Parathyroid adenoma (tissue), 2 donors: ENCODE data around the gene RUSF1.
A peak's percentile ranks its signal among the peaks of the same experiment; 100 is the strongest.

Source experiments
- H2AFZ ChIP-seq: fragments of 300-600 bp; sonication (generic); one replicate; pipeline ENCODE4 v1.7.0; 2017; ENCODE audit warnings: antibody characterized with exemption, mild to moderate bottlenecking
- H3K27ac ChIP-seq: fragments of 300-600 bp; sonication (generic); one replicate; pipeline ENCODE4 v1.7.0; 2017
- H3K27me3 ChIP-seq: fragments of 300-600 bp; sonication (generic); one replicate; pipeline ENCODE4 v1.7.0; 2017; ENCODE audit warnings: low read length; ENCODE audit not compliant: control insufficient read depth, insufficient read depth
- H3K36me3 ChIP-seq: fragments of 300-600 bp; sonication (generic); one replicate; pipeline ENCODE4 v1.7.0; 2017; ENCODE audit warnings: low read length; ENCODE audit not compliant: control insufficient read depth, insufficient read depth
- H3K4me1 ChIP-seq: fragments of 300-600 bp; sonication (generic); one replicate; pipeline ENCODE4 v1.7.0; 2017; ENCODE audit warnings: control low read depth
- H3K4me2 ChIP-seq: fragments of 300-600 bp; sonication (generic); one replicate; pipeline ENCODE4 v1.7.0; 2017; ENCODE audit warnings: low read length
- H3K4me3 ChIP-seq: fragments of 300-600 bp; sonication (generic); one replicate; pipeline ENCODE4 v1.7.0; 2017; ENCODE audit warnings: low read depth, low read length
- H3K79me2 ChIP-seq: fragments of 300-600 bp; sonication (generic); one replicate; pipeline ENCODE4 v1.7.0; 2017; ENCODE audit warnings: control low read depth
- H3K9ac ChIP-seq: fragments of 300-600 bp; sonication (generic); one replicate; pipeline ENCODE4 v1.7.0; 2017; ENCODE audit warnings: mild to moderate bottlenecking
- H3K9me3 ChIP-seq: fragments of 300-600 bp; sonication (generic); one replicate; pipeline ENCODE4 v1.7.0; 2017; ENCODE audit warnings: low read length; ENCODE audit not compliant: control insufficient read depth
- TF ChIP-seq, protein P1 (sequence below): fragments of 300-600 bp; sonication (generic); IDR thresholded peaks from one replicate; pipeline ENCODE4 v1.7.0; 2017; ENCODE audit warnings: antibody characterized with exemption, mild to moderate bottlenecking
- donor health status: primary hyperparathyroidism.

RUSF1 gene

DNA sequence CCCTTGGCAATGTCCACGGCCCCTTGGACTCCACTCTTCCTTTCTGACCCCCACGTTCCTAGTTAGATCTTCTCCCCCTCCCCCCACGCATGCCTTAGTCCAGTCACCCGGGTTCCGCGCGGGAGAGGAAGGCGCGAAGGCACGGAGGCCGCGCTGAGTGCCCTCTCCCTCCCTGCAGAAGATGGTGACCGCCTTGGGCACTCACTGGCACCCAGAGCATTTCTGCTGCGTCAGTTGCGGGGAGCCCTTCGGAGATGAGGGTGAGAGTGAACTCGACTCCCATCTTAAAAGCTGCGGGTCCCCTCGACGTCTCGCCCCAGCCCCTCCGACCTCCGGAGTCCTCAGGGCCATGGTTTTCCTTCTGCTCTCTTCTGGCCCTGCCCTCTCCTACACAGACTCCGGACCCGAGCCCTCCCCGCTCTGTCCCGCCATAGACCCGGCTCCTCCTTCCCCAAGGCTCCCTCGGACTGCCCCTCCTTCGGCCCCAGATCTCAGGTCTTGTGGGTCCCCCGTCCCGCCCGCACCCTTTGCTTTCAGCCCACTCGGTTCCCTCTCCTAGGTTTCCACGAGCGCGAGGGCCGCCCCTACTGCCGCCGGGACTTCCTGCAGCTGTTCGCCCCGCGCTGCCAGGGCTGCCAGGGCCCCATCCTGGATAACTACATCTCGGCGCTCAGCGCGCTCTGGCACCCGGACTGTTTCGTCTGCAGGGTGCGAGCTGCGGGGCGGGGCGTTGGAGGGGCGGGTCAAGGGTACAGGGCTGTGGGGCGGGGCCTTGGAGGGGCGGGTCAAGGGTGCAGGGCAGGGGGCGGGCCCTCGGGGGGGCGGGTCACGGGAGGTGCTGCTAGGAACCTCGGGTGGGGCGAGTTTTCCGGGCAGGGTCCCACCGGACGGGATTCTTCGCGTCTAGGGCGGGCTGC lies 31.6 kb downstream of the RUSF1 start:
- no peaks in the 10 kb centered on the region for H3K79me2 ChIP-seq
- H2AFZ ChIP-seq: peak overlapping the region; percentile 90
- H3K27ac ChIP-seq: peak overlapping the region; percentile 97
- peak overlapping the region; percentile 79 for H3K9ac ChIP-seq
- H3K4me2 ChIP-seq: peak overlapping the region; percentile 96
- no peaks in the 10 kb centered on the region for H3K36me3 ChIP-seq
- peaks cover 14% of the 10 kb centered on the region for H3K4me1 ChIP-seq
- H3K27me3 ChIP-seq: no peaks in the 10 kb centered on the region
- H3K9me3 ChIP-seq: no peaks in the 10 kb centered on the region
- H3K4me3 ChIP-seq: peak overlapping the region; percentile 71
- TF ChIP-seq, protein P1, sequence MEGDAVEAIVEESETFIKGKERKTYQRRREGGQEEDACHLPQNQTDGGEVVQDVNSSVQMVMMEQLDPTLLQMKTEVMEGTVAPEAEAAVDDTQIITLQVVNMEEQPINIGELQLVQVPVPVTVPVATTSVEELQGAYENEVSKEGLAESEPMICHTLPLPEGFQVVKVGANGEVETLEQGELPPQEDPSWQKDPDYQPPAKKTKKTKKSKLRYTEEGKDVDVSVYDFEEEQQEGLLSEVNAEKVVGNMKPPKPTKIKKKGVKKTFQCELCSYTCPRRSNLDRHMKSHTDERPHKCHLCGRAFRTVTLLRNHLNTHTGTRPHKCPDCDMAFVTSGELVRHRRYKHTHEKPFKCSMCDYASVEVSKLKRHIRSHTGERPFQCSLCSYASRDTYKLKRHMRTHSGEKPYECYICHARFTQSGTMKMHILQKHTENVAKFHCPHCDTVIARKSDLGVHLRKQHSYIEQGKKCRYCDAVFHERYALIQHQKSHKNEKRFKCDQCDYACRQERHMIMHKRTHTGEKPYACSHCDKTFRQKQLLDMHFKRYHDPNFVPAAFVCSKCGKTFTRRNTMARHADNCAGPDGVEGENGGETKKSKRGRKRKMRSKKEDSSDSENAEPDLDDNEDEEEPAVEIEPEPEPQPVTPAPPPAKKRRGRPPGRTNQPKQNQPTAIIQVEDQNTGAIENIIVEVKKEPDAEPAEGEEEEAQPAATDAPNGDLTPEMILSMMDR: no peak

DNA sequence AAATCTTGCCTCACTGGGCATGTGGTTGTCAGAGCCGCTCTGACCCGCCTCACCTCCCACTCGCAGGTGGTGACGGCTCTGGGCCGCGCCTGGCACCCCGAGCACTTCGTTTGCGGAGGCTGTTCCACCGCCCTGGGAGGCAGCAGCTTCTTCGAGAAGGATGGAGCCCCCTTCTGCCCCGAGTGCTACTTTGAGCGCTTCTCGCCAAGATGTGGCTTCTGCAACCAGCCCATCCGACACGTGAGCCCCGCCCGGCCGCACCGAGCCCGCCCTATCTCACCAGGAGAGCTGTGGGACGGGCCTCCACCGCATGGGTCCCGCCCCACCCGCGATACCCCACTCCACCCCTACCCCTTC lies 32.3 kb downstream of the RUSF1 start:
- H3K79me2 ChIP-seq: no peaks in the 10 kb centered on the region
- TF ChIP-seq, protein P1: no peak
- H3K9ac ChIP-seq: no peak overlapping the region
- H2AFZ ChIP-seq: peak overlapping the region; percentile 84
- H3K27me3 ChIP-seq: no peaks in the 10 kb centered on the region
- no peaks in the 10 kb centered on the region for H3K36me3 ChIP-seq
- H3K4me1 ChIP-seq: peaks cover 19% of the 10 kb centered on the region
- H3K27ac ChIP-seq: peak overlapping the region; percentile 97
- H3K4me3 ChIP-seq: peak overlapping the region; percentile 71
- peak overlapping the region; percentile 96 for H3K4me2 ChIP-seq
- no peaks in the 10 kb centered on the region for H3K9me3 ChIP-seq

DNA sequence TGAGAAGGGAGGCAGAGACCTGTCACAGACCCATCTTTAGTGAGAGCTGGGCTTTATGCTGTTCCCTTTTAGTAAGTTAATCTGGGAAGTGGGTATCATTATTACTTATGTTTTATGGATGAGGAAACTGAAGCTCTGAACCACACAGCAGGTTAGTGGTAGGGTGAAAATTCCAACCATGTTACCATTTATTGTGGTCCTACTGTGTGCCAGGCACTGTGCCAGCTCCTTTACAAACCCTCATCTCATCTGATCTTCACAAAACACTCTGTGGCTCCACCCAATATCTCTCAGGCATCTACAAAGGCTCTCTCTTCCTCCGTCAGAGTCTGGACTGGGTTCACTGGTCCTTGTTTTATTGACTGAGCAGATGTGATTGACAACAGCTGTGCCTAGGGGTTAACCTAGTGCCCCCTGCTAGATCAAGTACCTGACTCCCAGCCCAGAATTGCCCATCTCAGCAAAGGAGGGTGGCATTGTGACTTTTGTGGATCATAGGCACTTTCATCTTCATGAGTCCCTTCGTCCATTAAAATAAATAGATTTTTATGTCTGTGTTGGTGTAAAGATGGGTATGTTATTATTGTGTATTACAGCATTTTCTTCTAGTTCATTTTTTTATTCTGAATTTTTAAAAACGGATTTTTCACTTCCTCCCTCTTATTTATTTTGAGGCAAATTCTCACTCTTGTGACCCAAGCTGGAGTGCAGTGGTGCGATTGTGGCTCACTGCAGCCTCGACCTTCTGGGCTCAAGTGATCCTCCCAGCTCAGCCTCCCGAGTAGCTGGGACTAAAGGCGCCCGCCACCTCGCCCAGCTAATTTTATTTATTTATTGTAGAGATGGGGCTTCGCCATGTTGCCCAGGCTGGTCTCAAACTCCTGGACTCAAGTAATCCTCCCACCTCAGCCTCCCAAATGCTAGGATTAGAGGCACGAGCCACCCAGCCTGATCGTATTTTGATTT lies 33.1 kb downstream of the RUSF1 start:
- Histone ChIP-seq H3K79me2 (no peaks in the 10 kb centered on the region), H2AFZ (no peak overlapping the region), H3K9ac (no peak overlapping the region), H3K4me3 (no peak overlapping the region), H3K36me3 (no peaks in the 10 kb centered on the region), H3K4me2 (no peak overlapping the region), H3K9me3 (no peaks in the 10 kb centered on the region), H3K27me3 (no peaks in the 10 kb centered on the region), H3K27ac (no peak overlapping the region), H3K4me1 (peaks cover 19% of the 10 kb centered on the region)
- TF ChIP-seq, protein P1: no peak

DNA sequence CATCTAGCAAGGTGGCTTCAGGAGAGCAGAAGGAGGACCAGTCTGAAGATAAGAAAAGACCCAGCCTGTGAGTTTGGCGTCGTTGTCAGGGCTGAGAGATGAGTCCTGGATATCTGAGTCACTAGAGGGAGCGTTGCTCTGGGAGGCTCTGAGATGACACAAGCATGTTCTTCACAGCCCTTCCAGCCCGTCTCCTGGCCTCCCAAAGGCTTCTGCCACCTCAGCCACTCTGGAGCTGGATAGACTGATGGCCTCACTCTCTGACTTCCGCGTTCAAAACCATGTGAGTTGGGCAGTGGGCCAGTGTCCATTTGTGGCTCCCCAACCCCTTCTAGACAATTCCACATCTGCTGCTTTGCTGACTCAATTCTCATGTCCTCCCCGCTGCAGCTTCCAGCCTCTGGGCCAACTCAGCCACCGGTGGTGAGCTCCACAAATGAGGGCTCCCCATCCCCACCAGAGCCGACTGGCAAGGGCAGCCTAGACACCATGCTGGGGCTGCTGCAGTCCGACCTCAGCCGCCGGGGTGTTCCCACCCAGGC lies 33.9 kb downstream of the RUSF1 start:
- Histone ChIP-seq H3K27me3 (no peaks in the 10 kb centered on the region), H3K4me2 (no peak overlapping the region), H2AFZ (no peak overlapping the region), H3K9me3 (no peaks in the 10 kb centered on the region), H3K4me1 (peaks cover 19% of the 10 kb centered on the region), H3K4me3 (no peak overlapping the region), H3K79me2 (no peaks in the 10 kb centered on the region), H3K9ac (no peak overlapping the region), H3K27ac (no peak overlapping the region), H3K36me3 (no peaks in the 10 kb centered on the region)
- TF ChIP-seq, protein P1: no peak
